ENCODE results near the gene LBR. TPM values are rescaled to one million over a fixed set of nuclear protein-coding genes. Genes with fewer than 3 reads are reported as not detected.
A peak's percentile ranks its signal among the peaks of the same experiment; 100 is the strongest.

LBR gene
- total RNA-seq, 3 donors from 2014 or later (not counting 1 experiment from before 2014, with no cell fraction given), result 161 to 179 (median 178) TPM

DNA sequence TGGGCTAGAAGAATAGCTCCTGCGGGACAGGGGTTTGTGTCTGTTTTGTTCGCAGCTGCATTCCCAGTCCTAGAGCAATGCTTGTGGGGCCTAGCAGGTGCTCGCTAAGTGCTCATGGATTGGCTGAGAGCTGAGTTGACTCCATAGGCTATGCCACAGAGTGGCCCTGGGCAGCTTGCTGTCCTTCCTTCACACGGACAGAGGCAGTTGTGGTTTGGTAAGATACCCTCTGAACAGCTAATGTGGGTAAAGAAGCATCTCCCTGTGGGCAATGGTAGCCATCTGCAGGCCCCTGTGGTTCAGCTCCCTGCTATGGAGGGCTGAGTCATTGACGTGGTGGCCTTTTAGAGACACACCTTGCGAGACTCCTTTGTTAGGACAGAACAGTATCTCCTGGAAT, 23.5 kb upstream of the LBR start:
- H3K36me3 ChIP-seq (ENCODE audit: control insufficient read depth, insufficient read depth, low read length), result no peaks in the 10 kb centered on the region
- no peak for TF ChIP-seq CTCF (IDR thresholded peaks at IDR 0.05)
- 75% methylated on average over 5 of the region's 6 CpGs for WGBS (ENCODE audit: insufficient coverage)
- Mint-ChIP-seq H3K4me1 (peaks cover 53 to 67% of the 10 kb centered on the region in 2 donors), H3K36me3 (no peaks in the 10 kb centered on the region), H3K27me3 (ENCODE audit: low read depth in 2 of 2) (no peaks in the 10 kb centered on the region), H3K9me3 (no peaks in the 10 kb centered on the region), H3K4me3 (no peak overlapping the region), H3K27ac (peak overlapping the region; percentile 15 to 80)
- H3K27me3 ChIP-seq (ENCODE audit: control insufficient read depth, insufficient read depth, low read length), result no peaks in the 10 kb centered on the region
- no peak overlapping the region for H3K4me3 ChIP-seq (ENCODE audit: low read length)
- no peak for ATAC-seq
- H3K27ac ChIP-seq (ENCODE audit: low read length), result no peak overlapping the region
- no peak for DNase-seq
- no peaks in the 10 kb centered on the region for H3K9me3 ChIP-seq (ENCODE audit: control insufficient read depth, insufficient read depth, low read length)
- intact Hi-C loops (cut with micrococcal nuclease), result no loop called here
- H3K4me1 ChIP-seq (ENCODE audit: control insufficient read depth, insufficient read depth, low read length), result peaks cover 50% of the 10 kb centered on the region

GRCh38 chr1:225450491-225451191, 22.8 kb upstream of the LBR start:
- no peaks in the 10 kb centered on the region for H3K9me3 Mint-ChIP-seq
- DNase-seq (peak in 1 of 2 donors; percentile 7), ATAC-seq (peak in 1 of 3 donors; percentile 8)
- 51% methylated on average over 12 of the region's 12 CpGs for WGBS (ENCODE audit: insufficient coverage)
- peak overlapping the region; percentile 5 for H3K4me3 Mint-ChIP-seq
- Histone ChIP-seq H3K9me3 (ENCODE audit: control insufficient read depth, insufficient read depth, low read length) (no peaks in the 10 kb centered on the region), H3K27ac (ENCODE audit: low read length) (no peak overlapping the region), H3K36me3 (ENCODE audit: control insufficient read depth, insufficient read depth, low read length) (no peaks in the 10 kb centered on the region), H3K4me1 (ENCODE audit: control insufficient read depth, insufficient read depth, low read length) (peaks cover 56% of the 10 kb centered on the region), H3K4me3 (ENCODE audit: low read length) (no peak overlapping the region), H3K27me3 (ENCODE audit: control insufficient read depth, insufficient read depth, low read length) (no peaks in the 10 kb centered on the region)
- peak overlapping the region; percentile 56 to 80 for H3K27ac Mint-ChIP-seq
- intact Hi-C loops (cut with micrococcal nuclease), result no loop called here
- H3K4me1 Mint-ChIP-seq, result peaks cover 57 to 74% of the 10 kb centered on the region in 2 donors
- no peak for TF ChIP-seq CTCF (IDR thresholded peaks at IDR 0.05)
- no peaks in the 10 kb centered on the region for H3K27me3 Mint-ChIP-seq (ENCODE audit: low read depth in 2 of 2)
- H3K36me3 Mint-ChIP-seq, result no peaks in the 10 kb centered on the region

DNA sequence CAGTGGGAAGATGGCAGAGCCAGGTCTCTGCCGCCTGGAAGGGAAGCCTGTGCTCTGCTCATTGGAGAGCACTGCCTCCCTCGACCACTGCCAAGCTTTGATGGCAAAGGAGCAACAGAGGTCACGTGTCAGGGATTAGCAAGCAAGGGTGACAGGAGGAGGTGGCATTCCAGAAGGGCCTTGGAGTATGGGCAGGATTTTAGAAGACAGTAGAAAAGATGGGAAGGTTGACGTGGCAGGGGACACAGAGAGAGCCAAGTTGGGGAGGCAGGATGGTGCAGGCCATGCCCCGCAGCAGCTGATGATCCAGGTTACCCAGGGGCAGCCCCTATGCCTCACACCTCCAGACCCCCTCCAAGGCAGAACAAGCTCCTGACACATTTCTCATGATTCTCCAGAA, 21.9 kb upstream of the LBR start:
- H3K4me1 ChIP-seq (ENCODE audit: control insufficient read depth, insufficient read depth, low read length), result peaks cover 55% of the 10 kb centered on the region
- intact Hi-C loops (cut with micrococcal nuclease), result no loop called here
- no peak overlapping the region for H3K4me3 ChIP-seq (ENCODE audit: low read length)
- peaks cover 57 to 78% of the 10 kb centered on the region in 2 donors for H3K4me1 Mint-ChIP-seq
- no peaks in the 10 kb centered on the region for H3K36me3 ChIP-seq (ENCODE audit: control insufficient read depth, insufficient read depth, low read length)
- WGBS (ENCODE audit: insufficient coverage), result 94% methylated on average over 5 of the region's 5 CpGs
- H3K9me3 ChIP-seq (ENCODE audit: control insufficient read depth, insufficient read depth, low read length), result no peaks in the 10 kb centered on the region
- ATAC-seq (no peak), DNase-seq (no peak)
- no peak overlapping the region for H3K4me3 Mint-ChIP-seq
- no peak overlapping the region for H3K27ac ChIP-seq (ENCODE audit: low read length)
- H3K27ac Mint-ChIP-seq, result peak overlapping the region in 1 of 2 donors; percentile 80
- no peaks in the 10 kb centered on the region for H3K36me3 Mint-ChIP-seq
- H3K9me3 Mint-ChIP-seq, result no peaks in the 10 kb centered on the region
- H3K27me3 ChIP-seq (ENCODE audit: control insufficient read depth, insufficient read depth, low read length), result no peaks in the 10 kb centered on the region
- no peaks in the 10 kb centered on the region for H3K27me3 Mint-ChIP-seq (ENCODE audit: low read depth in 2 of 2)
- TF ChIP-seq CTCF (IDR thresholded peaks at IDR 0.05), result no peak

DNA sequence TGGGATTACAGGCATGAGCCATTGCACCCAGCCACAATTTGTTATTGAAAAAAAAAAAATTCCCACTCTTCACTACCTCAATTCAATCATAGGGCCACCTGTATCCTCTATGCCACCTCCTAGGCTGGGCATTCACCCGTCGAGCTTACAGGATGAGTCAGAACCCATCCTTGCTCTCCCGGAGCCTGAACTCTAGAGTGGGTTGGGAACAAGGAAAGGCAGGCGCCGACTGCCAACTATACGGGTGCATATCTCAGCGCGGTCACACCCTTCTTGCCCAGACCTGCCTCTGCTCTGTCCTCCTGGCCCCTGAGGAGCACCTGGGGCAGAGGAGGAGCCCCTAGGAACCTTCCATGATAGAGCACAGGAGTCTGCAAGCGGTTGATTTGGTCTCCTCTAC, 21.4 kb upstream of the LBR start:
- Mint-ChIP-seq H3K4me1 (peaks cover 57 to 78% of the 10 kb centered on the region in 2 donors), H3K27ac (peak overlapping the region in 1 of 2 donors; percentile 80), H3K4me3 (no peak overlapping the region), H3K9me3 (no peaks in the 10 kb centered on the region), H3K27me3 (ENCODE audit: low read depth in 2 of 2) (no peaks in the 10 kb centered on the region), H3K36me3 (no peaks in the 10 kb centered on the region)
- no peak for TF ChIP-seq CTCF (IDR thresholded peaks at IDR 0.05)
- 92% methylated on average over 9 of the region's 9 CpGs for WGBS (ENCODE audit: insufficient coverage)
- Histone ChIP-seq H3K4me1 (ENCODE audit: control insufficient read depth, insufficient read depth, low read length) (peaks cover 55% of the 10 kb centered on the region), H3K36me3 (ENCODE audit: control insufficient read depth, insufficient read depth, low read length) (no peaks in the 10 kb centered on the region), H3K27me3 (ENCODE audit: control insufficient read depth, insufficient read depth, low read length) (no peaks in the 10 kb centered on the region), H3K9me3 (ENCODE audit: control insufficient read depth, insufficient read depth, low read length) (no peaks in the 10 kb centered on the region), H3K27ac (ENCODE audit: low read length) (no peak overlapping the region), H3K4me3 (ENCODE audit: low read length) (no peak overlapping the region)
- DNase-seq (no peak), ATAC-seq (no peak)
- intact Hi-C loops (cut with micrococcal nuclease), result no loop called here

All from natural killer cell (primary cell).